Measurements from ENCODE around the gene RASAL2. TPM values are rescaled to one million over a fixed set of nuclear protein-coding genes. Genes with fewer than 3 reads are reported as not detected.
"Not testable (repeated sequence)": the region's sequence is repeated elsewhere in the genome, so short reads cannot be mapped to it uniquely, and the experiment has no call there.

RASAL2 gene
- total and polyA plus RNA-seq, 5 experiments from 2014 or later = not detected

DNA sequence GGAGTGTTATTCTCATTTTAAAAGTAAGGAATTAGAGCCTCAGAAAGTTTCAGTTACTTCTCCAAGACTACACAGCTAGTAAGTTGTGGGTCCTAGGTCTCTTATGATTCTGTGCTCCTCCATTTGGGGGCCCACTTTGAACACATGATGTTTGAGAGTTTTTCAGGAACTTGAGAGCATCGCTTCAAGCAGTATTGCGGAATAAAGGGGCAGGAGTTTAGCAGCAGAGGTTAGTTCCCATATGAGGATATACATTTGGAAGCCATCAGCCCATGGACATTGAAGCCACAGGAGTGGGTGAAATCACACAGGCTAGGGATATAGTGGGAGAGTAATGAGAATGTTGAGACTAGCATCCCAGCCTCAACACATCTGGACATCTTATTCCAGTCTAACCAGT lies 143.2 kb downstream of the RASAL2 start:
- H3K4me3 Mint-ChIP-seq = no peak overlapping the region
- POLR2A ChIA-PET = no interaction called here
- DNase-seq (no peak), ATAC-seq (no peak)
- peaks cover 0 to 3% (median 0%) of the 10 kb centered on the region in 5 donors for H3K27me3 Mint-ChIP-seq
- H3K4me1 Mint-ChIP-seq = peaks cover 0 to 2% (median 0%) of the 10 kb centered on the region in 4 donors
- H3K36me3 Mint-ChIP-seq = no peaks in the 10 kb centered on the region
- peaks cover 0 to 4% (median 0%) of the 10 kb centered on the region in 9 donors for H3K9me3 Mint-ChIP-seq
- H3K27ac Mint-ChIP-seq = no peak overlapping the region

DNA sequence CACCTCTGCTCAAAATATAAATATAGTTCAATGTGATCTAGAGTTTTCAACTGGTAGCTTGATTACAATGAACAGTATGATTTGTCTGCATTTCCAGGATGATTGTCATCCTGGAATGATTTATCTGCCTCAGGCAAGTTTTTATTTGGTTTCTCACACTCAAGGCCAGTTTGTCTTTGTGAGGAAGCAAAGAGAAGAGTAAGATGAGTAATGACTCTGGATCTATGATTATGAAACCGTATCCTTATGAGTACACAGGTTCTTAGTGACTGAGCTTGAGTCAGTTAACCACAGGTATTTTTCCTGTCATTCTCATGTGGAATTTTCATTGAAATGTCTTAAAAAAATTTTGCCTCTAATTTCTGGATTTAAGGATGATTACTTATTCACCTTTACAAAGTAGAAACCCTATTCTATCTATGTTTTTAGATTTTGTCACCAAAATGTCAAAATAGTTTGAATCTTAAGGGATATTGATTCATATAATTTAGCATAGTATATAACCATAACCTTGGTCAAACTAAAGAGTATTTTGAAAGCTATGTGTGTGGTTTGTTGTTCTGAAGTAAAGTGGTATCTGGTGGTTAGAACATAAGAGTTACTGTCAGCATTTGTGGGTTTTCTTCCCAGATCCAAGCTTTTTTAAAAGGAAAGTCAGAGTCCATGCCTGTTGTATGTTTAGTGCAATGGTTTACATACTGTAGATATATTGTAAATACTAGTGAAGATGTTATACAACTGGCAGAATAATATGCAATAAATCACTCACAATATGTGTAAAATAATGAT lies 145.0 kb downstream of the RASAL2 start:
- Mint-ChIP-seq H3K4me3 (no peak overlapping the region), H3K9me3 (peaks cover 0 to 2% (median 0%) of the 10 kb centered on the region in 9 donors), H3K36me3 (no peaks in the 10 kb centered on the region), H3K27me3 (peaks cover 0 to 3% (median 0%) of the 10 kb centered on the region in 5 donors), H3K27ac (no peak overlapping the region), H3K4me1 (no peaks in the 10 kb centered on the region)
- DNase-seq (no peak), ATAC-seq (no peak)
- POLR2A ChIA-PET = no interaction called here

DNA sequence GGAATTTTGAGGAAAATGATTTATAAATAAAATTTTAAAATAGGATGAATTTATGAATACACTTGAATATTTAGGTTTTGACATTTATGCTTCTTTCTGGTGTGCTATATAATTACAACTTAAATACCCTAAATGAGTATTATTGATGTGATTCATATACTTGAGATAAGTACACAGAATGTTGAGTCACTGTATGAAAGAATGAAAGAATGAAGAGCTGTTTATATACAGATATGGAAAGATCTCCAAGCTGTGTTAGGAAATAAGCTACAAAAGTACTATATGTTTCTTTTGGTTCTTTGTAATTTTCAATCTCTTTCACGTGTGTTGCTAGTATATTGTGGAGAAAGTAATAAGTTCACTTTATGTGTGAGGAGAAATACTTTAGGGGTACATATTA lies 147.2 kb downstream of the RASAL2 start:
- POLR2A ChIA-PET = no interaction called here
- Mint-ChIP-seq H3K4me3 (no peak overlapping the region), H3K36me3 (no peaks in the 10 kb centered on the region), H3K4me1 (no peaks in the 10 kb centered on the region), H3K27me3 (peaks cover 0 to 3% (median 0%) of the 10 kb centered on the region in 5 donors), H3K27ac (no peak overlapping the region), H3K9me3 (peaks cover 0 to 5% (median 0%) of the 10 kb centered on the region in 9 donors)
- DNase-seq (no peak), ATAC-seq (no peak)

DNA sequence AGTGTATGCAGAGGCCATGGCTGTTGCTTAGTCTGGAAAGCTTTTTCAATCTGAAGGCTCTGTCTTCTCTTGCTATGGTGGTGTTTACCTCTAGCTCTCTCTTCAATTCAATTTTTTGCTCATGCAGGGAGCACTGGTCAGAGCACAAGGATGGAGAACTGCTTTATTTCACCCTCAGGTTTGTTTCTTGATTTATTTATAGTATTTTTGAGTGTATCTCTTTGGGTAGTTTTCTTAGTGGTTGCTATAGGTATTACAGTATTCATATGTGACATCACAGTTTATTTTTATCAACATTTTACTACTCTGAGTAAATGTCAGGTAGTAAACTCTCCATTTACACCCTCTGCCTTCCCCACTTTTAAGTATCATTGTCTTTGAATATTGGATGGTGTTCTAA lies 147.9 kb downstream of the RASAL2 start:
- H3K9me3 Mint-ChIP-seq = peaks cover 0 to 7% (median 3%) of the 10 kb centered on the region in 9 donors
- no peaks in the 10 kb centered on the region for H3K4me1 Mint-ChIP-seq
- no peak overlapping the region for H3K4me3 Mint-ChIP-seq
- no peaks in the 10 kb centered on the region for H3K36me3 Mint-ChIP-seq
- POLR2A ChIA-PET = no interaction called here
- no peak for ATAC-seq
- H3K27ac Mint-ChIP-seq = no peak overlapping the region
- peaks cover 0 to 3% (median 0%) of the 10 kb centered on the region in 5 donors for H3K27me3 Mint-ChIP-seq
- no peak for DNase-seq

DNA sequence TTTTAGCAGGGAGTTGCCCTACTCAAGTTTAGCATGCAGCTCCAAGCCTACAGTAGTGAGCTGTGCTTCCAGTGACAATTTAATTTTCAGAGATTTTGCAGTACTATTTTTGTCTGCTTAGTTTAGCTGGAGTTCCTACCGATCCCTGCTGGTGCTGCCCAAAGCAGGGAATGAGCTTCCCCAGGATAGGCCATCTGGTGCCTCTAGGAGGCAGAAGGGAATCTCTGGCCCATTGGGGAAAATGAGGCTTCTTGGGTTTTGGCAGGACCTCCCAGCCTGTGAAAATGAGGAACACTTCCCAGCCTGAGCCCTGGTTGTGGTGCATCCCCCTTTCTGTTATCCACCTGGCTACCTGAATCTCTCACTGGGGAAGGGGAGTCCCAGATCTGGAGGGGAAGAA lies 149.2 kb downstream of the RASAL2 start:
- H3K36me3 Mint-ChIP-seq = no peaks in the 10 kb centered on the region
- H3K27me3 Mint-ChIP-seq = peaks cover 0 to 12% (median 0%) of the 10 kb centered on the region in 5 donors
- no peak for DNase-seq
- no peak overlapping the region for H3K27ac Mint-ChIP-seq
- peaks cover 0 to 17% (median 8%) of the 10 kb centered on the region in 9 donors for H3K9me3 Mint-ChIP-seq
- POLR2A ChIA-PET = no interaction called here
- no peaks in the 10 kb centered on the region for H3K4me1 Mint-ChIP-seq
- H3K4me3 Mint-ChIP-seq = no peak overlapping the region
- ATAC-seq = no peak

DNA sequence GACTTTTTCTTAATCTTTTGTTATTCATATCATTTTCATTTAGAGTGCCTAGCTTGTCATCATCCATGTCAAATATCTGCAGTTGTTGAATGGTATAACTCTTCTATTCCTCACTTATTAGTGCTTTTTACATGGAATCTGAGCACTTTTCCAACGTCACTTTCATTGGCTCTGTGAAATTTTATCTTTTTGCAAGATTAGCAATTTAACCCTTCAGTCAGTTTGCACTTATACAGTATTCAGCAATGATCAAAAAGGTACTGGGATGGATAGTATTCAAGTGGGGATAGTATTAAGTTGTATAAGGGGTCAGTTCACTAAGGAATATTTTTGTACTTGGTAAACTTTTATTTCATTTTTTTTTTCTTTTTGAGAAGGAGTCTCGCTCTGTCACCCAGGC lies 150.0 kb downstream of the RASAL2 start:
- H3K36me3 Mint-ChIP-seq = peaks cover 0 to under 1% (median 0%) of the 10 kb centered on the region in 3 donors
- H3K9me3 Mint-ChIP-seq = peaks cover 0 to 23% (median 13%) of the 10 kb centered on the region in 9 donors
- no peak overlapping the region for H3K27ac Mint-ChIP-seq
- no peak for DNase-seq
- no peak overlapping the region for H3K4me3 Mint-ChIP-seq
- ATAC-seq = no peak
- POLR2A ChIA-PET = no interaction called here
- H3K27me3 Mint-ChIP-seq = peaks cover 0 to 15% (median 0%) of the 10 kb centered on the region in 5 donors
- no peaks in the 10 kb centered on the region for H3K4me1 Mint-ChIP-seq

DNA sequence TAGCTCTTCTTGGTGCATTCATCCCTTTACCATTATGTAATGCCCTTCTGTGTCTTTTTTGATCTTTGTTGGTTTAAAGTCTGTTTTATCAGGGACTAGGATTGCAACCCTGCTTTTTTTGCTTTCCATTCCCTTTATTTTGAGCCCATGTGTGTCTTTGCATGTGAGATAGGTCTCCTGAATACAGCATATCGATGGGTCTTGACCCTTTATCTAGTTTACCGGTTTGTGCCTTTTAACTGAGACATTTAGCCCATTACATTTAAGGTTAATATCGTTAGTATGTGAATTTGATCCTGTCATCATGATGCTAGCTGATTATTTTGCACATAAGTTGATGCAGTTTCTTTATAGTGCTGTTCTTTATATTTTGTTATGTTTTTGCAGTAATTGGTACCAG lies 154.4 kb downstream of the RASAL2 start:
- DNase-seq, H3K36me3 Mint-ChIP-seq, H3K4me1 Mint-ChIP-seq, POLR2A ChIA-PET, H3K4me3 Mint-ChIP-seq, ATAC-seq, H3K27ac Mint-ChIP-seq: not testable (repeated sequence)
- H3K27me3 Mint-ChIP-seq = peaks cover 0 to 13% (median 2%) of the 10 kb centered on the region in 5 donors
- peaks cover 0 to 33% (median 23%) of the 10 kb centered on the region in 9 donors for H3K9me3 Mint-ChIP-seq

DNA sequence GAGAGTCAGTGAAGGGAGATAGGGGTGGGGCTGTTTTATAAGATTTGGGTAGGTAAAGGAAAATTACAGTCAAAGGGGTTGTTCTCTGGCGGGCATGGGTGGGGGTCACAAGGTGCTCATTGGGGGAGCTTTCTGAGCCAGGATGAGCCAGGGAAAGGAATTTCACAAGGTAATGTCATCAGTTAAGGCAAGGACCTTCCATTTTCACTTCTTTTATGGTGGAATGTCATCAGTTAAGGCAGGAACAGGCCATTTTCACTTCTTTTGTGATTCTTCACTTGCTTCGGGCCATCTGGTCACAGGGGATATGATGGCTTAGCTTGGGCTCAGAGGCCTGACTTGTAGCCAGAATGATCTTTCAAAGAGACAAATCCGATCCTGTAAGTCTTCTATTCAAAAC lies 159.7 kb downstream of the RASAL2 start:
- peaks cover 2 to 31% (median 15%) of the 10 kb centered on the region in 9 donors for H3K9me3 Mint-ChIP-seq
- ATAC-seq, H3K4me3 Mint-ChIP-seq, H3K27ac Mint-ChIP-seq, POLR2A ChIA-PET, H3K36me3 Mint-ChIP-seq, H3K4me1 Mint-ChIP-seq, DNase-seq: not testable (repeated sequence)
- H3K27me3 Mint-ChIP-seq = peaks cover 1 to 19% (median 4%) of the 10 kb centered on the region in 5 donors

DNA sequence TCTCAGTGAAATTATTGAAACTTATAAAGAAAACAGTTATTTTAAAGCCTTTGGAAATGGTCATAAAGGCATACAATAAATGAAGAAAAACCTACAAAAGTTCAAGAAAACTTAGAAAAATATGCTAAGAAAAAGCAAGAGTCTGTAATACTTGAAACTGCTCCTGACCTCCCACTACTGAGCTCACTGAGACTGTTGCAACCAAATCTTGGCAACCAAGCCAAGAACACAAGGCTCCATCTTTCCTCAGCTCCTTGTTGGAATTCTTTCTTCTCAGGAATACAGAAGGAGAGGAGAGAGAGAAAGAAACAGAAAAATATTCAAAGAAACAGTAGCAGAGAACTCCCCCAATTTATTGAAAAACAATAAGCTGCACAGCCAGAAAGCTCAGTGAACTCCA lies 160.5 kb downstream of the RASAL2 start:
- peaks cover 0 to 8% (median 0%) of the 10 kb centered on the region in 3 donors for H3K36me3 Mint-ChIP-seq
- no peak for ATAC-seq
- H3K4me3 Mint-ChIP-seq = no peak overlapping the region
- H3K4me1 Mint-ChIP-seq = no peaks in the 10 kb centered on the region
- H3K27me3 Mint-ChIP-seq = peaks cover 1 to 19% (median 4%) of the 10 kb centered on the region in 5 donors
- no peak for DNase-seq
- H3K9me3 Mint-ChIP-seq = peaks cover 2 to 22% (median 11%) of the 10 kb centered on the region in 9 donors
- H3K27ac Mint-ChIP-seq = no peak overlapping the region
- POLR2A ChIA-PET = no interaction called here

DNA sequence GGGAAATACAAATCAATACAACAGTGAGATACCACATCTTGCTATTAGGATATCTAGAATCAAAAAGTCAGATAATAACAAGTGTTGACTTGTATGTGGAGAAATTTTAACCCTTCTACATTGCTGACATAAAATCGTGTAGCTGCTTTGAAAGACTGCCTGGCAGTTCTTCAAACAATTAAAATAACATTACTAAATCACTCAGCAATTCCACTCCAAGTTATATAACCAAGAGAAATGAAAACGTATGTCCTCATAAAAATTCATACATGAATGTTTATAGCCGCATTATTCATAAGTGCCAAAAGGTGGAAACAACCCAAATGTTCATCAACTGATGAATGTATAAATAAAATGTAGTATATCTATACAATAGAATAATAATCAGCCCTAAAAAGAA lies 164.6 kb downstream of the RASAL2 start:
- H3K36me3 Mint-ChIP-seq = peaks cover 0 to 8% (median 0%) of the 10 kb centered on the region in 3 donors
- H3K4me3 Mint-ChIP-seq = no peak overlapping the region
- peaks cover 0 to 12% (median 2%) of the 10 kb centered on the region in 5 donors for H3K27me3 Mint-ChIP-seq
- POLR2A ChIA-PET = no interaction called here
- H3K4me1 Mint-ChIP-seq = no peaks in the 10 kb centered on the region
- DNase-seq (no peak), ATAC-seq (no peak)
- H3K9me3 Mint-ChIP-seq = peaks cover 0 to 12% (median 6%) of the 10 kb centered on the region in 9 donors
- H3K27ac Mint-ChIP-seq = no peak overlapping the region

DNA sequence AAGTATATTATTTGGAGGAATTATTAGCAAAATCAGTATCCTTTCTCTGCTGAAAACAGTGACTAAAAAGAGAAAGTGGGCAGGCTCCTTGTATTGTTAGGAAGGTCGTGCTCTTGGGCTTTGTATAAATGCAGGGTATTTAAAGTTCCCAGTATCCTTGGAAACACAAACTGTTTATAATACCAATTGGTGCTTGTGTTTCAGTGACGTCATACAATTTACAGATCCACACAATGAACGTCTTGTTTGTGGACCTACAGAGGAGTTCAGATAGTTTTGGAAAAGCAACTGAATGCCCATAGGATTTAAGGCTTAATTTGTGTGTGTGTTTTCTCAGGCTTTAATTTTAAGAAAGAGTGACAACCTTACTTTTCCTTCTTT lies 168.2 kb downstream of the RASAL2 start:
- Mint-ChIP-seq H3K27ac (no peak overlapping the region), H3K36me3 (peaks cover 0 to 4% (median 0%) of the 10 kb centered on the region in 3 donors), H3K9me3 (peaks cover 0 to 9% (median 1%) of the 10 kb centered on the region in 9 donors), H3K27me3 (no peaks in the 10 kb centered on the region), H3K4me3 (no peak overlapping the region), H3K4me1 (no peaks in the 10 kb centered on the region)
- POLR2A ChIA-PET = no interaction called here
- no peak for DNase-seq
- no peak for ATAC-seq

DNA sequence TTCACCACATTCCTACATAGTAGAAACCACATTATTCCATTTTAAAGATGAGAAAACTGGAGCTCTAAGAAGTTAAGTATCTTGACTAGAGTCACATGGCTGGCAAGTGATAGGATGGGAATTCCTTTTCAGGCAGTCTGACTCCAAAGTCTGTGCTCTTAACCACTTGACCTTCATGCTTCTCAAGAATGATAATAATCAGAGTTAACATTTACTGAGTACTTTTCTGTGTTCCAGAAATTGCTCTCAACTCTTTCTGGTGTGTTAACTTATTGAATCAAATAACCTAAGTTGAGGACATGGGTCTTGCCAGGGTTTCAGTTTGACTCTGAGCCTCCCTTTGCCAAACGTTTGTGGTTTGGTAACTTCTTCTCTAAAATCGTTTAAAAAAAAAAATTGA lies 169.4 kb downstream of the RASAL2 start:
- H3K4me1 Mint-ChIP-seq = no peaks in the 10 kb centered on the region
- no peak overlapping the region for H3K4me3 Mint-ChIP-seq
- POLR2A ChIA-PET = no interaction called here
- ATAC-seq (no peak), DNase-seq (no peak)
- H3K27ac Mint-ChIP-seq = no peak overlapping the region
- peaks cover 0 to 9% (median 2%) of the 10 kb centered on the region in 9 donors for H3K9me3 Mint-ChIP-seq
- peaks cover 0 to 8% (median 0%) of the 10 kb centered on the region in 5 donors for H3K27me3 Mint-ChIP-seq
- peaks cover 0 to 4% (median 0%) of the 10 kb centered on the region in 3 donors for H3K36me3 Mint-ChIP-seq

DNA sequence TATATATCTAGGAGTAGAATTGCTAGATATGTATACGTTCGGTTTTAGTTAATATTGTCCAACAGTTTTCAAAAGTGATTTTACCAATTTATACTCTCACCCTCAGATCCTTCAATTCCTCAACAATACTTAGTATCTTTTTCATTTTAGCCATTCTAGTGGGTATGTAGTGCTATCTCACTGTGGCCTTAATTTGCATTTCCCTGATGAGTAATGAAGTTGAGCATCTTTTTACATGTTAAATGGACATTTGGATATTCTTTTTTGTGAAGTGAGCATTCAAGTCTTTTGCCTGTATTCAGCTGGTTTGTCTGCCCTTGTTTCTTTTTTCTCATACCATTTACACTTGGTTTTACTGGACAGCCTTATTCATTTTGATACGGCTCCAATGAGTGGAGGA lies 172.2 kb downstream of the RASAL2 start:
- ATAC-seq (no peak), DNase-seq (no peak)
- Mint-ChIP-seq H3K4me1 (no peaks in the 10 kb centered on the region), H3K27me3 (peaks cover 0 to 13% (median 2%) of the 10 kb centered on the region in 5 donors), H3K9me3 (peaks cover 0 to 9% (median 2%) of the 10 kb centered on the region in 9 donors), H3K36me3 (no peaks in the 10 kb centered on the region), H3K27ac (no peak overlapping the region), H3K4me3 (no peak overlapping the region)
- POLR2A ChIA-PET = no interaction called here
